HG03039 (cell line): ENCODE data around the gene DACH1.

ENCODE experiments used
- ATAC-seq: cut with Tn5 transposase; IDR thresholded peaks from one replicate; pipeline ENCODE4 v1.9.1; 2021; ENCODE audit warnings: mild to moderate bottlenecking, moderate library complexity; ENCODE audit not compliant: unreplicated experiment

DACH1 gene

DNA sequence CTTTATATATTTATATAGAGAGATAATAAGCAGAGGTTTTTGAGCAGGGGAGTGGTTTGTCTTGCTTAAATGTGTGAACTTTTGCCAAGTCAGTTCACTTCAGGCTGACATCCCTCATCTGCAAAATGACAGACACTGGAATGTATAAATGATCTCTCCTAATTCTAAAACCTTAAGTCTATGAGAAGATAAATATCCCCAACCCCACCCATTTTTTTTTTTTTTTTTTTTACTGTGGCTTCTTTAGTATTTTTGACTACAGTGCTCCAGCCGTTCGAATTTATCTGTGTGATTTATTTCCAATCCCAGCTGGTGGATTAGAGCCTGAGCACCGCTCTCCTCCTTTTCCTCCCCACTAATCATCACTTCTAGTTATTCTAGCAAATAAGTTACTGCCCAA, 234.8 kb downstream of the DACH1 start:
- no peak for ATAC-seq

- no peak for ATAC-seq
Measured at GRCh38 chr13:71629167-71629566, 237.8 kb downstream of the DACH1 start.

DNA sequence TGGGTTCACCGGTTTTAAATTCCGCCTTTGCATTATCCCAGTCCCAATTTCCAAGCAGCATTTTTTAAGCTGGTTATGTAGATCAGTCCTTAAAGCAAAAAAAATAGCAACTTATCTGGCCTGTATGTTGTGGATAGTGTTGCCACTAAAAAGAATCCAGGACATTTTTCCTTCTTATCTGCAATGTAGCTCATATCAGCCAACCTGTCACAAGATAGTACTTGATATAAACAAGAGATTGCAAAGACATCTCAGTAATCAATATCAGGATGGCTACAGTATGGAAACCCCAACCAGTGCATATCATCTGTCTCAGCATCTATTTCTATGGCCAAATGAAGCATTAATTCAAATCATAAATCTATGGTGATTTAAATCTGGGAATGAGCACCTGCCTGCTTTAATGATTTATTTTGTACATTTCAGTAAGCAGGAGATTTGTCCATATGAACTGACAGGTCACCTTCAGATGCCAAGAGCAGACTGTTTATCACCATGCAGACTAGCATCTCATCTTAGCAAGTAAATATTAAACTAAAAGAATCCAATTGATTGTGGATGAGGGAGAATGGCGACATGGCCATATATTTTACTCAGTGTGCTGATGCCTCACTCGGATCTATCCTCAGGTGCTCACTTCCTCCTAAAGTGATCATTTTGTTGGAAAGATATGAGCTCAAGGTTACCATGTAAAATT, 240.4 kb downstream of the DACH1 start:
- ATAC-seq = no peak

DNA sequence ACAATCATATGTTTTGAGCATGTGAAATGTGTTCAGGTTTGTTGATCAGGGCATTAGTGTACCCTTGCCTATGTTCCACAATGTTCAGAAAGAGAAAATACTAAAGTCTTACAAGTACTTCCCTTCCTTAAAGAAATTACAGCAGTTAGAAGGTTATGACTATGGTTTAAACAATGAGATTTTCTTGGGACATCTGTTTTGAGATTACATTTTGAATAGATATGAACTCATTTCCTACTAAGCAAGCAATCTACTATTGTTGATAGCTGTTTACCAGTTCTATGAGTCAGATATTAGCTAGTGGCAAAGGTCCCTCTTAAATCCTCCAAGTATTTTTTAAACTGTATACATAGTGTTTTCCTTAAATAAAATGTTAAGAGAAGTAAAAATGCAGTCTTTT, 241.3 kb downstream of the DACH1 start:
- no peak for ATAC-seq

DNA sequence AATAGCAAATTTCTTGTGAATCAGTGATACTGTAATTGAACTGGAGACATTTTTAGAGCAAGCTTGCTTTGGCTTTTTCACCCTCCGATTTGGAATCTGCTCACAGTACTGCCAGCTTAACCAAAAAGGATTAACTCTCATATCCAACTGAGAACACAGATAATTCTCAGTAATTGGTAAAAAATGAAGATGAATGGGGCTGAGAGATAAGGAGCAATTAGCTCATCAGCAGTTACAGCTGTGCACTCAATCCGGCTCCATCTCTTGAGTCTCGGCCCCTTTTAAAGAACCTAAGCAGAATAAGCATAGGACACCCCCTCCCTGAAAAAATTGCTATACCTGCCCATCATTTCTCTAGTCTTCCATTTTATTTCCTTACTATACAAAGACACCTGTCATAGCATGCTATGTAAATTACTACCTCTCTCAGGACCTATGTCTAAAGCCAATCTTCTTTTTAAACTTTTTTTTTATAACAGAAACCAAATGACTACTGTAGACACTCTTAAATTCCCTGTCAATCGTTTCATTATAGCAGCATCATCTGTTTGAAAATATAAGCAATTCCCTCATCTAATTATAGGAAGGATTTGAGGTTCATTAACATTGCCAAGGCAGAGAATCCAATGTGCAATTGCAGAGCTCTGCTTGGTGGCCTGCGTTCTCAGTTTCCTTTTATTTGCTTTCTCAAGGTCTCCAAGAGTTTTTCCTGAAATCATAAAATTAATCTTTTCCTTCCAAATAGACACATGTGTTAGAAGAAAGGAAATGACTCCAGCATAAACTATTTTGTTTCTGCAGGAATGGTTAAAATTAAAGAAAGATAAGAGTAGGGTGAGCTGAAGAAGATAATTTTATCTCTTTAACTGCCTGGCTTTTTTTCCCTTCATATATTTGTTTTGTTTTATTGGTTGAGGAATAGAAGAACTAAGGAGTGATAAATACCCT, 242.1 kb downstream of the DACH1 start:
- ATAC-seq = no peak

- ATAC-seq = no peak
Measured at GRCh38 chr13:71621174-71622124, 245.6 kb downstream of the DACH1 start.

GRCh38 chr13:71619096-71619495, 247.9 kb downstream of the DACH1 start:
- ATAC-seq = no peak

GRCh38 chr13:71618159-71618558, 248.8 kb downstream of the DACH1 start:
- ATAC-seq = no peak

DNA sequence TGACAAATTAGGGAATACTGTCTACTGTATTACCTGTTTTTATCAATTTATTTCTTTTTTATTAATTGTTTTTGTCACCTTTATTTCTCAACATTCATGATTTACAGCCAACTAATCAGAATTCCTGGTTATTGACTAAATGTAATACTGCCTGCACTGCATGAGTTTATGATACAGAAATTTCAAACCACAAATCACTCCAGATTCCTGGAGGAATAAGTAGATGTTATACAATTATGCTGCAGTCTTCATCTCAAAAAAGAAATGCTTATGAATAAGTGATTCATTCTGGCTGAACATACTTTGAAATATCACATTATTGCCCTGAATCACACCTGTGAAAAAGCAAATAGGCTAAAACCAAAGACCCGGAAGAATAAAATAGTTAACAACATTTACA, 249.7 kb downstream of the DACH1 start:
- no peak for ATAC-seq

DNA sequence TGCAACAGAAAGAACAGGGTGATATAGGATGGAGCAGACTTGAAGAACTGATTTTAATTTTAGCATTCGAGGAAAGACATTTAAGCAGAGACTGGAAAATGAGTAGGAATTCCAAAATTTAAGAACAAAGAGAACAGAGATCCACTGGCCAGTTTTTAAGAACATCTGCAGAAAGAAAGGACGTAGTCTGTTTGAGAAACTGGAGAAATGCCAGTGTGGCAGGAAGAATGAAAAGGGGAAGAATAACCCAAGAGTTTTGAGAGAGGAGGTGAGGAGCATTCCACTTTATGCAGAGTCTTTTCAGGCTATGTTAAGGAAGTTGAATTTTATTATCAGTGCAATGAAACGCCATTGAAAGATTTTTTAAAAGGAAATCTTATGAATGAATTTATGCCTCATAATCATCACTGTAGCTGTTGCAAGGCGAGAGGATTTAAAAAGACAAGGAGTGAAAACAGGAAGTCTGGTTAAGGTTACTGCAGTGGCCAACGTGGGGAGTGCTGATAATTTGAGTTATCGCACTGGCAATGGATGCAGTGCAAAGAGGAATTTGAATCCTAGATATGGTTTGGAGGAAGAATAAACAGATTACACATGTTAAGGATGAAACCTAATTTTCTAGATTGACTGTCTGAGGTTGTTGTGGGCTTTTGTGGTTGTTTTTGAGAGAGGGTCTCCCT, 253.8 kb downstream of the DACH1 start:
- ATAC-seq = no peak

DNA sequence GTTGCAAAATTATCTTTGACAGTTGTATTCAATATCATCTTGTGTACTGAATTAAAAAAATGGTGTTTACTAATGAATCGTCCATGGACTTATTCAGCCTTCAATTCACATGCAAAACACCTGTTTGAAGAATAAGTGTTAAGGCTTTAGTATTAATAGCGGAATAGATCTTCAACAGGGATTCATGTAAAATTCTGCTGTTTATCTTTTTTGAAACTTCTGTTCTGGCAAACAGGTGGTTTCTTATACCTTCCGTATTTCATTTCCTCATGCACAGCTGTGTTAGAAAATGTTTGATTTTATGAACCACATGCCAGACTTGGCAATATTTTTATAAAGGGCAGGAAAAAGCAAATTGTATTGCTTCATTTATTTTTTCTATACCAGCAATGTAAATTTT, 255.7 kb downstream of the DACH1 start:
- ATAC-seq = no peak

DNA sequence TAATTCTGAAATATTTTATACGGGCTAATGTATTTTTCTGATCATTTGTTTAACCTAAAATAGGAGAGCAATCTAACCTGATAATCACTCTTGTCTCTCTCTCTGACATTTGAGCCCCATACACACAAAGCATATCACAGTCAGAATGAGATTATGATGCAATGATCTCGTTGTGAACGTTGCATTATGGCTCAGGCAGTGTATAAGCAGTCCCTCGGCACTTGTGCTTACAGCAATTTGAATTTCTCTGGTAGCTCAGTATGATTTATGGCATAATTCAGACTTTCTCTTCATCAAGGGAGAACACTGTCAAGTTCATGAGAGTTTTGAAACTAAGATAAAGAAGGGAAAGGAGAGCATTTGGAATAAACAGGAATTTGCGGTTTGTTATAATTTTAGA, 256.1 kb downstream of the DACH1 start:
- no peak for ATAC-seq

- no peak for ATAC-seq
Measured at GRCh38 chr13:71609271-71609670, 257.7 kb downstream of the DACH1 start.

GRCh38 chr13:71607575-71607974, 259.4 kb downstream of the DACH1 start:
- ATAC-seq = no peak

DNA sequence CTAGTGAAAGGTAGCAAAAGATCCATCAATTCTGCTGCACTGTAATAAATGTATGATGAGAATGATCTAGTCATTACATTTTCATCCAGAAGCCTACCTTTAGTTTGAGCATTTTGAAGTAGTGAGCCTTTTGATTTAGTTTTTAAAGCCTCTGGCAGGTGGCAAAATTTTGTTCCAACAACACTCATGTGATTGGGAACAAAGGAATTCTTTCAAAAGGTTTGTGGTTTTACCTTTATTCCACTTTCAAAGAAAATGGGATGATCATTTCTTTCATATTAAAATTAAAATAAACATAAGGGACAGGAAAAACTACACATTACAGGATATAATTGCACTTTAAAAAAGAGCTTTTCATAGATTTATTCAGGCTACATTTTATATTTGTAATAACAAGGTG, 260.2 kb downstream of the DACH1 start:
- no peak for ATAC-seq

DNA sequence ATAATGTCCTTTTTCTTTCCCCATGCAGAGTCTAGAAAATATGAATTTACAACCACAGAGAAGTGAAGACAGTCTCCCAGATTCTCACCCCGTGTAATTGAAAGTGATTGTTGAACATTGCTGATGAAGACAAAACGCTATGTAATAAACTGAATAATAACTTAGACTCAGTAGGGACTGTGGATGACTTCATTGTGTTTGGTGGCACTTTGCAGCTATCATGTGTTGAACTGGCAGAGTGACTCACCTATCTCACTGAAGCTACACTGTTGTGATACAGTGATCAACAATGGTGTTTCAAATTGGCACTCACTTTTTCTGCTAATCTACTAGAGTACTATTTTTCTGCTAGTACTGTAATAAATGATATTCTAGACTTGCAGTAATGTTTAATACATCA, 261.3 kb downstream of the DACH1 start:
- no peak for ATAC-seq

GRCh38 chr13:71603255-71603654, 263.7 kb downstream of the DACH1 start:
- ATAC-seq = no peak

GRCh38 chr13:71602344-71602743, 264.7 kb downstream of the DACH1 start:
- ATAC-seq = no peak

DNA sequence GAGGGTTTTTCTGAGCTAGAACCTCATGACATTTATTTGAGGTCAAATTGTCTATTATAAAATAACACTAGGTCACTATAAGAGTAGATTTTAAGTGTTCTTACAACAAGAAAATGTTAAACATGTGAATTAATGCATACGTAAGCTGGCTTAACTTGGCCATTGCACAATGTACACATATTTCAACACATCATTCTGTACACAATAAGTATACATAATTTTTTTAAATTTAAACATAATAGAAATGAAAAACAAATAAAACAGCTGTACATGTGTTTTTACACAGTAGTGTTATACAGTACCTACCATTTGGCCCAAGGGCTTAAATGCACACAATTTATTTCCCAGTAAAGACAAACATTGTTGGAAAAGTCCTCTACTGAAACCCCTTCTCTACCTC, 269.9 kb downstream of the DACH1 start:
- no peak for ATAC-seq

- ATAC-seq = no peak
Measured at GRCh38 chr13:71596116-71596515, 270.9 kb downstream of the DACH1 start.

GRCh38 chr13:71593566-71593965, 273.4 kb downstream of the DACH1 start:
- no peak for ATAC-seq
